ENCODE measurements around the gene ASB18.
A peak's percentile ranks its signal among the peaks of the same experiment; 100 is the strongest.

ASB18 gene

GRCh38 chr2:236172255-236173035 is 91.8 kb downstream of the ASB18 start:
- DNase-seq: no peak

GRCh38 chr2:236171680-236172254 is 92.4 kb downstream of the ASB18 start:
- DNase-seq: no peak

GRCh38 chr2:236171181-236171679 is 93.0 kb downstream of the ASB18 start:
- no peak for DNase-seq

GRCh38 chr2:236170590-236171165 is 93.5 kb downstream of the ASB18 start:
- no peak for DNase-seq

- no peak for DNase-seq
Measured at GRCh38 chr2:236169741-236170589, 94.2 kb downstream of the ASB18 start.

GRCh38 chr2:236169151-236169721 is 95.0 kb downstream of the ASB18 start:
- DNase-seq: no peak

- peak; percentile 59 for DNase-seq
Measured at GRCh38 chr2:236168110-236169080, 95.8 kb downstream of the ASB18 start, which contains the start of gene GBX2. GBX2 (minus strand) TSS chr2:236168386; CDS start chr2:236167971, 415 bp downstream.

- peak; percentile 33 for DNase-seq
Measured at GRCh38 chr2:236167297-236168109, 96.7 kb downstream of the ASB18 start.

GRCh38 chr2:236166796-236167296 is 97.4 kb downstream of the ASB18 start:
- DNase-seq: no peak

- DNase-seq: no peak
Measured at GRCh38 chr2:236165842-236166795, 98.1 kb downstream of the ASB18 start.

- DNase-seq: no peak
Measured at GRCh38 chr2:236164925-236165841, 99.0 kb downstream of the ASB18 start.

GRCh38 chr2:236164201-236164924 is 99.8 kb downstream of the ASB18 start:
- no peak for DNase-seq

- no peak for DNase-seq
Measured at GRCh38 chr2:236163471-236164200, 100.6 kb downstream of the ASB18 start.

GRCh38 chr2:236162882-236163470 is 101.2 kb downstream of the ASB18 start:
- DNase-seq: no peak

GRCh38 chr2:236162031-236162845 is 102.0 kb downstream of the ASB18 start:
- DNase-seq: no peak

All from fibroblast of skin of right quadriceps (primary cell).